ENCODE measurements around the gene TLR5.
A peak's percentile ranks its signal among the peaks of the same experiment; 100 is the strongest.
"Not testable (repeated sequence)": the region's sequence is repeated elsewhere in the genome, so short reads cannot be mapped to it uniquely, and the experiment has no call there.

The TLR5 gene, protein sequence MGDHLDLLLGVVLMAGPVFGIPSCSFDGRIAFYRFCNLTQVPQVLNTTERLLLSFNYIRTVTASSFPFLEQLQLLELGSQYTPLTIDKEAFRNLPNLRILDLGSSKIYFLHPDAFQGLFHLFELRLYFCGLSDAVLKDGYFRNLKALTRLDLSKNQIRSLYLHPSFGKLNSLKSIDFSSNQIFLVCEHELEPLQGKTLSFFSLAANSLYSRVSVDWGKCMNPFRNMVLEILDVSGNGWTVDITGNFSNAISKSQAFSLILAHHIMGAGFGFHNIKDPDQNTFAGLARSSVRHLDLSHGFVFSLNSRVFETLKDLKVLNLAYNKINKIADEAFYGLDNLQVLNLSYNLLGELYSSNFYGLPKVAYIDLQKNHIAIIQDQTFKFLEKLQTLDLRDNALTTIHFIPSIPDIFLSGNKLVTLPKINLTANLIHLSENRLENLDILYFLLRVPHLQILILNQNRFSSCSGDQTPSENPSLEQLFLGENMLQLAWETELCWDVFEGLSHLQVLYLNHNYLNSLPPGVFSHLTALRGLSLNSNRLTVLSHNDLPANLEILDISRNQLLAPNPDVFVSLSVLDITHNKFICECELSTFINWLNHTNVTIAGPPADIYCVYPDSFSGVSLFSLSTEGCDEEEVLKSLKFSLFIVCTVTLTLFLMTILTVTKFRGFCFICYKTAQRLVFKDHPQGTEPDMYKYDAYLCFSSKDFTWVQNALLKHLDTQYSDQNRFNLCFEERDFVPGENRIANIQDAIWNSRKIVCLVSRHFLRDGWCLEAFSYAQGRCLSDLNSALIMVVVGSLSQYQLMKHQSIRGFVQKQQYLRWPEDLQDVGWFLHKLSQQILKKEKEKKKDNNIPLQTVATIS

DNA sequence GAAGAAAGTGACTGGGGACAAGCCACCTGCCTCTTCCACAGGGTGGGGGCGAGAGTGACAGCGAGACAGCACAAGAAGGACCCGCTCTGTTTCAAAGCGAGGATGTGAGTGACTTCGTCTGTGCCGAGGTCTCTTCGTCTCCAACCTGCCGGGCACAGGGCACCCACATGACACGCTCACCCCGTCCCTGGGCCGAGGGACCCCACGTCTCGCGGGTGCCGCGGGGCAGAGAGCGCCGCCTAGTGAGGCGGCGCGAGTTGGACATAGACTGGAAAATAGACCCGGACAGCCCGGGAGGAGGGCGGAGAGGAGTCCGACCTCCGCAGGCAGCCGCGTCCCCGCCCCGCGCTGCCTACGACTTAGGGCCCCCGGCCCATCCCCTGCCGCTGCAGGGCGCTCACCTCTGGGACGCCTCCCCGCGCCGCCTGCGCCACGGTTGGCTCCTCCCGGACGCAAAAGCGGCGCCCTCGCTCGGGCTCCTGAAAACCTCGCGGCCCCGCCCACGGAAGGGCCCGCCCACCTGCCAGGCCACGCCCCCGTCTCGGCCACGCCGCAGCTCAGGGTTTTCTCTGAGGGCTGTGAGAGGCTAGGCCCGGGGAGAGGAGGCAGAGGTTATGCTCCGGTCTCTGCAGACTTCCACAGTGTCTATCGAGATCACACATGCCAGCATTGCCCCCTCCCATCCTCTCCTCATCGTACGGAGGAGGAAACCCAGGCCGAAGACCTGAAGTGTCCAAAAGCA, at the start of gene TLR5:
TLR5 (minus strand) TSS at position 454 of the 742 bp plus-strand sequence. CDS start 30,217 bp downstream, outside the sequence.
- peak; percentile 73 for DNase-seq (ENCODE audit: low spot score)

DNA sequence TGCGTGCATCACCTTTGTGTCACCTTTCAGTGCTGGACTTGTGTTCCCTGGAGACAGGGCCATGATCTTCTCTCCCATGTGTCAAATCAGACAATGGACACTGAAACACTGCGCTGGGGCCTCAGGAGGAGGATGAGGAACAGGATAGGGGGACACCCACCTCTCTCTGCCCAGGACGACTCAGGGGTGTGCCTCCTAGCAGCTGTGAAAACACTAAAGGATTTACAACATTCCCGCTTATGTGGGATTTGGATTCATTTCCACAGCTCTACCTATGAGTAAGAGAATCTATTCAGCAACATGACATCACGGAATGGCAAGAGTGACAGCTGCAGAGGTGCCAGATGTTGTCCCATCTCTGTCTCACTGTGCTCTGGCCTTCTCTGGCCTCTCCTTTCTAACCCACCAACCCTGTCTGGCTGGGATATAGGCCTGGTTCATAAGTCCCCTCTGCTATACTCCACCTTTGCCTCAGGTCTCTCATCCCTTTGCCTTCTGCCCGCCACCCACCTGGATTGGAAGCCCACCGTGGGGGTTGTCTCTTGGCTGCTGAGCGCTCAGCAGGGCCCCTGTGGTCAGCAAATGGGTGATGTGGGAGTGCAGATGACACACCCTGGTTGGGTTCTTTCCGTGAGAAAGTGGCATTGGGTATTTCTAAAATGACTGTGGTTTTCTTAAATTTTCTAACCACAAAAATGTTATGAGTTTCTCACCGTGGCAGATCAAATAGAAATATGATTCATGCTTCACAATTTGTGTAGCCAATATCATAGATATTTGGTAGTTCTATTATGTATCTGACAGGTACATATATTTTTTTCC, 47.1 kb upstream of the TLR5 start:
- no peak for DNase-seq (ENCODE audit: low spot score)

DNA sequence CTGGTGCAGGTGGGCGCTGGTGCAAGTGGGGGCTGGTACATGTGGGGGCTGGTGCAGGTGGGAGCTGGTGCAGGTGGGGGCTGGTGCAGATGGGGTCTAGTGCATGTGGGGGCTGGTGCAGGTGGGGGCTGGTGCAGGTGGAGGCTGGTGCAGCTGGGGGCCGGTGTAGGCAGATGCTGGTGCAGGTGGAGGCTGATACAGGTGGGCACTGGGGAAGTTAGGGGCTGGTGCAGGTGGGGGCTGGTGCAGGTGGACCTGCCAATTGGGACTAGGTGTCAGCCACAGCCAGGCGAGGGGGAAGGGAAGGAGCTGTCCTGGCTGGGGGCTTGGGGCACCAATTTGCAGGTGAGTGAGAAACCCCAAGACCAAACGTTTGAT, 46.5 kb upstream of the TLR5 start:
- no peak for DNase-seq (ENCODE audit: low spot score)

DNA sequence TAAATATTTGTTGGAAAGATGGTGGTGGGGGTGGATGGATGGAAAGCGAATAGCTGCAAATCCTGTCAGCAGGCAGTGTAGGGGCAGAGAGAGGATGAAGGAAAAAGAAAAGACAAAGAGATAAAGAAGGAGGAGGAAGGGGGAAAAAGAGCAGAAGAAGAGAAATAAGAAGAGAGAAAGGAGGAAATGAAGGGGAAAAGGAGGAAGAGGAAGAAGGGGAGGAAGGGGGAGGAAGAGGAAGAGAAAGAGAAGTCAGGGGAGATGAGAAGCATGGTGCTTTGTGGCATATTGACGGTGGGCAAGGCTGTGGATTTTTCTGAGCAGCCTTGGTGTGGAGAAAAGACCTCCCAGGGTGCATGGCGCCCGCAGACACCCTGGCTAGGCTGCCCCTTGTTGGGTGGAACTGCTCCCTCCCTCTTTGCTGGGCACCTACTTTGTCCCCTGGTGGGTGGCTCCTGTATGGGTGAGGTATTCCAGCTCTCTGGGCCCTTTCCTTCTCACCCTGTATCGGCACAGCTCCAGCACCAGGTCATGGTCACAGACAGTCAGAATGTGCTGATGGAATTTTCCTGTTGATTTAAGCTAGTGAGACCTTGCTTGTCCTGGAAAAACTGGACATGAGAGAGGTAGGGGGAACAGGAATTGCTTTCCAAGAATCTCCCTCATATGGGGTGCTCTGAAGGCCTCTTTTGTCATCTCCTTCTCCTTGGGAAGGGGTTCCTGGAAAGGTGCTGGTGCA, 45.7 kb upstream of the TLR5 start:
- DNase-seq (ENCODE audit: low spot score): peak; percentile 29

DNA sequence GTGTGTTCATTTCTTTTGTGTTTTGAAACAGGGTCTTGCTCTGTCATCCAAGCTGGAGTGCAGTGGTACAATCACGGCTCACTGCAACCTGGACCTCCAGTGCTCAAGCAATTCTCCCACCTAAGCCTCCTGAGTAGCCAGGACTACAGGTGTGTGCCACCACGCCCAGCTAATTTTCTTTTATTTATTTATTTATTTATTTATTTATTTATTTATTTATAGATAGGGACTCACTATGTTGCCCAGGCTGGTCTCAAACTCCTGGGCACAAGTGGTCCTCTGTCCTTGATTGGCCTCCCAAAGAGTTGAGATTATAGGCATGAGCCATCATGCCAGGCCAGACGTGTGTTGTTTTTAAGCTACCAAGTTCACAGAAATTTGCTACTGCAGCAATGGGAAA, 43.8 kb upstream of the TLR5 start:
- DNase-seq (ENCODE audit: low spot score): no peak

DNA sequence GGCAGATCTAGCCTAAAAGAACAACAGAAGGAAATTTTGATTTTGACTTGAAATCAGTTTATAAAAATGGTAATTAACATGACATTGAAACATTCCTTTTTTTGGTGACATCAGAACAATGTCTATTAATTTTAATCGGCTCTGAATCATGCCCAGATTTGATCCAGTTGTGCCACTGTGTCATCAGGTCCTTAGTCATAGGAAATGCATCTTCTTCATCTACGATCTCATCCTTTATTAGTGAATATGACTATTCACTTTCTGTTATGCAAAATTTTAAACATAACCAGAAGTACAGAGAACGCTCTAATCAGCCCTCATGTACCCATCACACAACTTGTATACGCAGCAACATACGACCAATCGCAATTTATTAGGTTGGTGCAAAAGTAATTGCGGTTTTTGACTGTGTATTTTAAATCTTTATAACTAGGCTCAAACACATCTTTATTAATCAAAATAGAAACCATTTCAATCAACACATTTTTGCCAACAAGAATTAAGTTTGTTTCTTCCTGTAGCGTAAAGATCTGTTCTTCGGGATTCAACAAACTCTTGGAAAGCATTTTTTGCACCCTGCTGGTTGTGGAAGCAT, 40.3 kb upstream of the TLR5 start:
- DNase-seq (ENCODE audit: low spot score): no peak

DNA sequence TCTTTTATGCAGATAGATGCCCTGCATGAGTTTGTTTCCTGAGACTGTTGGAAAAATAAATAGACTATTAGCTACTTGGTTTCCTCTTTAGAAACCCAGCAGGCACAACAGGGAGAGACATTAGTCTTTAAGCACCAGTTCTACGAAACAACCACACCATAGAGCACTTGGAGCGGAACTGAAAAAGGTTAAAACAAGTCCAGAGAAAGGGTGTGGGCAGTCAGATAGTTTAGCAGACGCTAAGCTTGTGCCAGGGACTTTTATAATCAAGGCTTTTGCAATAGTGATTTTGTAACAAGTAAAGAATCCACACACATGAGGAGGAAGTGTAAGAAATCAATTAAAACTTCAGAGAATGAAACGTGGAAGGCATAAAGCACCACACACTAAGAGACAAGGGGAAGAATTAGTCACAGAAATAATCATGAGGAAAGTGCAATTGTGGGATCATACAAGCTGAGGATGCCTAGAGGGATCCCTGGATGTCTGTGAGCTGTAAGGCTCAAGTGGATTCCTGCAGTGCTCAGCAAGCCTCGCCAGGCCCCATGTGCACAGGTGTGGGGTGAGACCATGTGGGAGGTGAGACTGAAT, 37.8 kb upstream of the TLR5 start:
- no peak for DNase-seq (ENCODE audit: low spot score)

DNA sequence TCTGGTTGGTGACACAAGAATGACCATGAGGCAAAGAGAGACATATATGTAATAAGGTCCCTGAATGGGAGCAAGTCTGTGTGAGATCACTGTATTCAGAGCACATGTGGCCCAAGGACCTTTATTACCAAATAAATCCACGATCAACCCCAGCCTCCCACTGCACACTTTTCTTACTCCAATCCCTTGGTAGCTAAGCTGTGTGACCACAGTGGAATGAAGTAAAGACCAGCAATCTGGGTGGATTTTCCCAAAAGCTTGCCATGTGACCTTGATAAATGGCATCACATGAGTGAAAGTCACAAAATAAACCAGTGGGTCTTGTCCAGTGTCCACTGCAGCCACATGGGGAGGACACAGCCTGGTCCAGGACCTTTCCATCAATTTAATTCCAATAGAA, 36.7 kb upstream of the TLR5 start:
- DNase-seq (ENCODE audit: low spot score): no peak

DNA sequence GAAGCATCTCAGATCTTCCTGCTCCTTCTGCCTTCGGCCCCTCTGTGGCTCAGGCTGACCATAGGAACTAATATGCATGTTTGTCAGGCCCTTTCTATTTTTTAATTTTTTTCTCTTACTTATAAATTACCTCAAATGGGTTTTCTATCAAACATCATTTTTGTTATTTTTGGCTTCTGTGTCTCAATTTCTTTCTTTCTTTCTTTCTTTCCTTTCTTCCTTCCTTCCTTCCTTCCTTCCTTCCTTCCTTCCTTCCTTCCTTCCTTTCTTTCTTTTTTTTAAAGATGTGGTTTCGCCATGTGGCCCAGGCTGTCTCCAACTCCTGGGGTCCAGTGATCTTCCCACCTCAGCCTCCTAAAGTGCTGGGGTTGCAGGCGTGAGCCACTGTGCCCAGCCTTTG, 36.2 kb upstream of the TLR5 start:
- DNase-seq (ENCODE audit: low spot score): no peak

DNA sequence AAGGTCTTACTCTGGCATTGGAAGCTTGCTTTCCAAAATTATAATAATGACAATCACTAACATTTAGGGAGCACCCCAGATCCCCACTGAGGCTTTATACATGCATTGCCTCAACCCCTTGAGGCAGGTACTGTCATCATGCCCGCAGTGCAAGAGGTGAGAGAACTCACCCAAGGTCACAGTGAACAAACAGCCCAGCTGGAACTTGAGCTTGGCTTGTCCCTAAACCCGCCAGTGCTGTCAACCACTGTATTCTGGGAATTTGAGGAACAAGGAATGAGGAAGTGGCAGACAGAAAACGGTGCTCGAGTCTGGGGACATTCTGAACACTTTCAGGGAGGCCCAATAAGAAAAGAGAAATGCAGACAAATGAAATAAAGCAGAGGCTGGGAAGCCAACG, 34.6 kb upstream of the TLR5 start:
- peak; percentile 19 for DNase-seq (ENCODE audit: low spot score)

DNA sequence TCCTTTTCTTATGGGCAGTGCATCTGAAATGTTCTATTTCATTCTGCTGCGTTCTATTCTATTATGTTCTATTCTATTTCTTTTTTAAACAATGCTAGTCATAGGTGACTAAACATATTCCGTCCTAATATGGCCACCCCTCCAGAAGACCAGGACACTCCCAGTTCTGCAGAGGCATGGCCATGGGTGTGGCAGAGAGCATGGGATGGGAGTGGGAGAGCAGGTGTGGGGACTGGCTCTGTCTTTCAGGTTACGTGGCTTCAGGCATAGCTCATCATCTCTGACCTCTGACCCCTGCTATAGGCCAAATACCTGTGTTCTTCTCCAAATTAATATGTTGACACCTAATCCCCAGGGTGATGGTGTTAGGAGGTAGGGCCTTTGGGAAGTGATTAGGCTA, 33.4 kb upstream of the TLR5 start:
- no peak for DNase-seq (ENCODE audit: low spot score)

DNA sequence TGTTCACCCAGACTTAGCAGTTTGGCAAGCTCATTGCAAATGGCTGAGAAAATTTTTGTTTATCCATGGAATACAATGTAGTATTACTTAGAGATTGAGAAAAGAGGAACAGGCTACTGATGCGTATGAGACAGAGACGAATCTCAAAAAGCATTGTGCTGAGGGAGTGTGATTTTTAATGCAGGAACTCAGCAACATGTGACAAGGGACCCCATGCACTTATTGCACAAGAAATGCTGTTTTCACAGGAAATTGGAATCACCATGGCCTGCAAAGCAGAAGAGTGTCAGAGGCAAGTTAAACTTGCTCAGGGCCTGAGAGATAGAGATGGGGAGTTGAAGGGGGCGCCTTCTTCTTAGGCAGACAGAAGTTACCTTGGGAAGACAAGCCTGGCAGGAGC, 32.6 kb upstream of the TLR5 start:
- DNase-seq (ENCODE audit: low spot score): no peak

DNA sequence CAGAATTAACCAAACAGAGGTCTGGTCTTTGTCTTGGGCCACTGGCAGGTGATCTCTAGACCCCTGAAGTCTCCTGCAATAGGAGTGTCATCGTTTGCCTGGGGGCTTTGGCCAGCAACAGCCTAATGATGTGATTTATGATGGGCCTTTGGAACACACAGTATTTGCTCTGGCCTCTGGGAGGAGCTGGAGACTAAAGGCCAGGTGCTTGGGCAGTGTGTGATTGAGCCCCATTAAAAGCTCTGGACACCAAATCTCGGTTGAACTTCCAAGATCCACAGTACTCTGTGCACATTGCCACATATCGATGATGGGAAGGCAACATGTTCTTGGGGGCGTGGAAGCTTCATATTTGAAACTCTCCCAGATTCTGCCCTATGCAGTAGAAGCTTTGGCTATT, 32.0 kb upstream of the TLR5 start:
- DNase-seq (ENCODE audit: low spot score): peak; percentile 16

DNA sequence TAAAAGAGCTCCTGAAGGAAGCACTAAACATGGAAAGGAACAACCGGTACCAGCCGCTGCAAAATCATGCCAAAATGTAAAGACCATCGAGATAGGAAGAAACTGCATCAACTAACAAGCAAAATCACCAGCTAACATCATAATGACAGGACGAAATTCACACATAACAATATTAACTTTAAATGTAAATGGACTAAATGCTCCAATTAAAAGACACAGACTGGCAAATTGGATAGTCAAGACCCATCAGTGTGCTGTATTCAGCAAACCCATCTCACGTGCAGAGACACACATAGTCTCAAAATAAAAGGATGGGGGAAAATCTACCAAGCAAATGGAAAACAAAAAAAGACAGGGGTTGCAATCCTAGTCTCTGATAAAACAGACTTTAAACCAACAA, 26.4 kb upstream of the TLR5 start:
- not testable (repeated sequence) for DNase-seq (ENCODE audit: low spot score)

DNA sequence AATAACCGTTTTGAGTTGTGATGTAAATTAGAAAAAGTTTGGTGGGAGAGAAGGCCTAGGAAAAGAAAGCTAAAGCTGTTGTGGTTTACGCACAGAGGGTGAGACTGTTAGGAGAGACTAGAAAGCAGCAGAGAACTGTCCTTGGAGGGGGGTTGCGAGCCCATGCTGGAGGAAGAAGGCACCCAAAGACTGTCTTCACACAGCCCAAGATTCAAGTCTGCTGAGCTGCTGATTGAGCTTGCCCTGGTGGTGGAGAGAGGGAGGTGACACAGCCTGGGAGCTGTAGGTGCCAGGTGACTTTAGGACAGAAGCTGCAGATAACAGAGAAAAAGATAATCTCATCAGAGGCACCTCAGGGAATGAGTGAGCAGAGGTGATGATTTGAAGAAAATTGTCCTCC, 18.3 kb upstream of the TLR5 start:
- no peak for DNase-seq (ENCODE audit: low spot score)

DNA sequence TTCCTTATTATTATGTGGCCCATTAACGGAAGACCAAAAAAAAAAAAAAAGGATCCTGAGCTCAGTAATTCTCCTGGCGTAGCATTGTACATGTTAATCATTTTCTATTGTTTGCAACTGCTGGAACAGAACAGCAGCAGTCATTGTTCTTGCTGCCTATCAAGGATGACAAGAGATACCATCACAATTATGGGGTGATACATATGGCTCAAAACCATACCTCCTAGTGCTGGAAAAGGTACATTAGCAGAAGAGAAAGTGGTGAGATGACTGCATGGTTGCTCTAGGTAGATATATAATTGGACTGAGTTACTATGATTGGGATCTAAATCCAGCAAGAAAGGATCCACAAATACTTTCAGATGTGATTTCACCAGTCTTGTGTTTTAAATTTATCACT, 13.3 kb upstream of the TLR5 start:
- DNase-seq (ENCODE audit: low spot score): no peak

DNA sequence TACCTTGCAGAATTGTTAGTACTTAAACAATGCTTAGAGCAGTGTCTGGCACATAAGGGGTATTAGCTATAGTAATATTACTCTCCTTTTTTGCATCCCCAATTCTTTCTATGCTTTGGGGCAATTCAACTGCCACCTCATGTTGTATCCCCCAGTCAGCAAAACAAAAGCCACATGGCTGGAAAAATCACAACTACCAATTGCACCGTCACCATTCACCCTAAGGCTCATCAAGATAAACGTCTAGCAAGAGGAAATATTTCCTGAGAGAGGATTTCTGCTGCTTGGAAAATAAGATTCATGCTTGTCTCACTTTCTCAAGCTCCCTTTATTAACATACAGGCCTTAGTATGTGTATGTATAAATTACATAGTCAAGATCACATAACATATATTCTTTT, 12.1 kb upstream of the TLR5 start:
- no peak for DNase-seq (ENCODE audit: low spot score)

DNA sequence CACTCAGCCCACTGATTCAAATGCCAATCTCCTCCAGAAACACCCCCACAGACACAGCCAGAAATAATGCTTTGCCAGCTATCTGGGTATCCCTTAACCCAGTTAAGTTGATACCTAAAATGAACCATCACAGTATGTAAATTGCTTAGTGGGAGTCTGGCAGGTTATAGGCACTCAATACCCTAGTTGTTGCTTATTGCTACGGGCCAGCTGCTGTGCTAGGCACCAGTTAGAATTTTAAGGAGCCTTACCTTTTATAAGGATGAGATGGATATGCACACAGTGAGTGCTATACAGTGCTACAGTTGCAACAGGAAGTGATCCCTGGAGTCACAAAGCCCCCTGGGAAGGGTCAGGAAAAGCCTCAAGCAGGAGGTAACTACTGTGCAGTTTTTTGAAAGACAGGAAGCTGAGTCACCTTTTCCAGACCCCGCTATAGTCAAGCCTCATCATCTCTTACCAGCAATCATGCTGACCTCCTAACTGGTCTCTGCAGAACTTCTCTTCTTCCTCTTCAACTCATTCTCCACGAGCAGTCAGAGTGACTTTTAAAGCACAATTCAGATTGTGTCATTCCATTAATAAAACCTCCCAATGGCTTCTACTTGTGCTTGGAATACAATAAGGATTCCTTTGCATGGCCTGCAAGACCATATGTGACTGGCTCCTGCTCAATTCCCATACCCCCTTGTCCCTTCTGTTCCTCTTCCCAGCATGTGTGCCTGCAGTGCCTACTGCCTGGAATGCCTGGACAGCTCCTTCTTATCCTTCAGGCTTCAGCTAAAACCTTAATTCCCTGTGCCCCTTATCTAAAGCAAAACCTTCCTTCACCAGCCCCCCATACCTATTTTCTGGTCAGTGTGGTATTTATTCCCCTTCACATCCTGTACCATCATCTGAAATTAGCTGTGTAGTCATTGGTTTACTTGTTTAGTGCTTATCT, 10.4 kb upstream of the TLR5 start:
- DNase-seq (ENCODE audit: low spot score): no peak

DNA sequence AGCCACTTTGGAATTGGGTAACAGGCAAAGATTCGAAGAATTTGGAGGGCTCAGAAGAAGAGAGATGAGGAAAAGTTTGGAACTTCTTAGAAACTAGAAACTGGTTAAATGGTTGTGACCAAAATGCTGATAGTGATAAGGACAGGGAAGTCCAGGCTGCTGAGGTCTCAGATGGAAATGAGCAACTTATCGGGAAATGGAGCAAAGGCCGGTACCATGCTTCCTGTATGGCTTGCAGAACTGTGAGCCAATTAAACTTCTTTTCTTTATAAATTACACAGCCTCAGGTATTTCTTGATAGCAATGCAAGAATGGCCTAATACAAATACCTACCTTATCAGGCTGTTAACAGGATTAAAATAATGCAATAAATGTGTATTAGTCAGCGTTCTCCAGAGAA, 9.4 kb upstream of the TLR5 start:
- no peak for DNase-seq (ENCODE audit: low spot score)
